ENCODE results near the gene IGSF6.

DNA sequence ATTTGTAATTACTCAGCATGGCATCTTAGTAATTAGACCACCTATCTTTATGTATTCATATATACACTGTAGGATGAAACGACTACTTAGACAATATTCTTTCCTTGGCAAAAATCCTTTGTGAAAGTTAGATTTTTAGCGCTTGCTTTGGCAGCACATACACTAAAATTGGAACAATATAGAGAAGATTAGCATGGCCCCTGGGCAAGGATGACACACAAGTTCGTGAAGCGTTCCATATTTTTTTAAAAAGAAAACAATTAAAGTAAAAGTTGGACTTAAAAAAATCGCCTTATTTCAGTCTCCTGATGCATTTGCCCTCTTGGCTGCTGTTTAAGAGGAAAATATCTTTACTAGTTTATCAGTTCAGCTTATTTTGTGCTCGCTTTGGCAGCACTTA lies 10.5 kb downstream of the IGSF6 start:
- TF ChIP-seq HCFC1 (IDR thresholded peaks at IDR 0.05; ENCODE audit: low read depth, low read length): no peak
- no peak for TF ChIP-seq ZBTB17 (CRISPR knock-in tag; IDR thresholded peaks at IDR 0.05)
- TF ChIP-seq, protein P1, sequence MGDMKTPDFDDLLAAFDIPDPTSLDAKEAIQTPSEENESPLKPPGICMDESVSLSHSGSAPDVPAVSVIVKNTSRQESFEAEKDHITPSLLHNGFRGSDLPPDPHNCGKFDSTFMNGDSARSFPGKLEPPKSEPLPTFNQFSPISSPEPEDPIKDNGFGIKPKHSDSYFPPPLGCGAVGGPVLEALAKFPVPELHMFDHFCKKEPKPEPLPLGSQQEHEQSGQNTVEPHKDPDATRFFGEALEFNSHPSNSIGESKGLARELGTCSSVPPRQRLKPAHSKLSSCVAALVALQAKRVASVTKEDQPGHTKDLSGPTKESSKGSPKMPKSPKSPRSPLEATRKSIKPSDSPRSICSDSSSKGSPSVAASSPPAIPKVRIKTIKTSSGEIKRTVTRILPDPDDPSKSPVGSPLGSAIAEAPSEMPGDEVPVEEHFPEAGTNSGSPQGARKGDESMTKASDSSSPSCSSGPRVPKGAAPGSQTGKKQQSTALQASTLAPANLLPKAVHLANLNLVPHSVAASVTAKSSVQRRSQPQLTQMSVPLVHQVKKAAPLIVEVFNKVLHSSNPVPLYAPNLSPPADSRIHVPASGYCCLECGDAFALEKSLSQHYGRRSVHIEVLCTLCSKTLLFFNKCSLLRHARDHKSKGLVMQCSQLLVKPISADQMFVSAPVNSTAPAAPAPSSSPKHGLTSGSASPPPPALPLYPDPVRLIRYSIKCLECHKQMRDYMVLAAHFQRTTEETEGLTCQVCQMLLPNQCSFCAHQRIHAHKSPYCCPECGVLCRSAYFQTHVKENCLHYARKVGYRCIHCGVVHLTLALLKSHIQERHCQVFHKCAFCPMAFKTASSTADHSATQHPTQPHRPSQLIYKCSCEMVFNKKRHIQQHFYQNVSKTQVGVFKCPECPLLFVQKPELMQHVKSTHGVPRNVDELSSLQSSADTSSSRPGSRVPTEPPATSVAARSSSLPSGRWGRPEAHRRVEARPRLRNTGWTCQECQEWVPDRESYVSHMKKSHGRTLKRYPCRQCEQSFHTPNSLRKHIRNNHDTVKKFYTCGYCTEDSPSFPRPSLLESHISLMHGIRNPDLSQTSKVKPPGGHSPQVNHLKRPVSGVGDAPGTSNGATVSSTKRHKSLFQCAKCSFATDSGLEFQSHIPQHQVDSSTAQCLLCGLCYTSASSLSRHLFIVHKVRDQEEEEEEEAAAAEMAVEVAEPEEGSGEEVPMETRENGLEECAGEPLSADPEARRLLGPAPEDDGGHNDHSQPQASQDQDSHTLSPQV (IDR thresholded peaks at IDR 0.05): no peak
- TF ChIP-seq, protein P2, sequence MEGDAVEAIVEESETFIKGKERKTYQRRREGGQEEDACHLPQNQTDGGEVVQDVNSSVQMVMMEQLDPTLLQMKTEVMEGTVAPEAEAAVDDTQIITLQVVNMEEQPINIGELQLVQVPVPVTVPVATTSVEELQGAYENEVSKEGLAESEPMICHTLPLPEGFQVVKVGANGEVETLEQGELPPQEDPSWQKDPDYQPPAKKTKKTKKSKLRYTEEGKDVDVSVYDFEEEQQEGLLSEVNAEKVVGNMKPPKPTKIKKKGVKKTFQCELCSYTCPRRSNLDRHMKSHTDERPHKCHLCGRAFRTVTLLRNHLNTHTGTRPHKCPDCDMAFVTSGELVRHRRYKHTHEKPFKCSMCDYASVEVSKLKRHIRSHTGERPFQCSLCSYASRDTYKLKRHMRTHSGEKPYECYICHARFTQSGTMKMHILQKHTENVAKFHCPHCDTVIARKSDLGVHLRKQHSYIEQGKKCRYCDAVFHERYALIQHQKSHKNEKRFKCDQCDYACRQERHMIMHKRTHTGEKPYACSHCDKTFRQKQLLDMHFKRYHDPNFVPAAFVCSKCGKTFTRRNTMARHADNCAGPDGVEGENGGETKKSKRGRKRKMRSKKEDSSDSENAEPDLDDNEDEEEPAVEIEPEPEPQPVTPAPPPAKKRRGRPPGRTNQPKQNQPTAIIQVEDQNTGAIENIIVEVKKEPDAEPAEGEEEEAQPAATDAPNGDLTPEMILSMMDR (IDR thresholded peaks at IDR 0.05 in 2 of 3, conservative IDR thresholded peaks at IDR 0.05 in 1 of 3; ENCODE audit: insufficient read depth in 2 of 3, low read depth in 1 of 3, low read length in 3 of 3): no peak
- TF ChIP-seq, protein P3, sequence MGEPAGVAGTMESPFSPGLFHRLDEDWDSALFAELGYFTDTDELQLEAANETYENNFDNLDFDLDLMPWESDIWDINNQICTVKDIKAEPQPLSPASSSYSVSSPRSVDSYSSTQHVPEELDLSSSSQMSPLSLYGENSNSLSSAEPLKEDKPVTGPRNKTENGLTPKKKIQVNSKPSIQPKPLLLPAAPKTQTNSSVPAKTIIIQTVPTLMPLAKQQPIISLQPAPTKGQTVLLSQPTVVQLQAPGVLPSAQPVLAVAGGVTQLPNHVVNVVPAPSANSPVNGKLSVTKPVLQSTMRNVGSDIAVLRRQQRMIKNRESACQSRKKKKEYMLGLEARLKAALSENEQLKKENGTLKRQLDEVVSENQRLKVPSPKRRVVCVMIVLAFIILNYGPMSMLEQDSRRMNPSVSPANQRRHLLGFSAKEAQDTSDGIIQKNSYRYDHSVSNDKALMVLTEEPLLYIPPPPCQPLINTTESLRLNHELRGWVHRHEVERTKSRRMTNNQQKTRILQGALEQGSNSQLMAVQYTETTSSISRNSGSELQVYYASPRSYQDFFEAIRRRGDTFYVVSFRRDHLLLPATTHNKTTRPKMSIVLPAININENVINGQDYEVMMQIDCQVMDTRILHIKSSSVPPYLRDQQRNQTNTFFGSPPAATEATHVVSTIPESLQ (CRISPR knock-in tag; IDR thresholded peaks at IDR 0.05): no peak
- no peak for TF ChIP-seq SMC3 (conservative IDR thresholded peaks at IDR 0.05; ENCODE audit: insufficient read depth, low read depth, low read length)
- TF ChIP-seq TCF7 (IDR thresholded peaks at IDR 0.05; ENCODE audit: borderline replicate concordance): no peak
- TF ChIP-seq ZBTB8A (IDR thresholded peaks at IDR 0.05; ENCODE audit: partially characterized antibody): no peak
- no peak for TF ChIP-seq EZH2 (IDR thresholded peaks at IDR 0.05; ENCODE audit: borderline replicate concordance, low read depth, low read length)
- TF ChIP-seq ZFP1 (CRISPR knock-in tag; IDR thresholded peaks at IDR 0.05): no peak
- no peak for TF ChIP-seq NFRKB (IDR thresholded peaks at IDR 0.05; ENCODE audit: low read depth)
- TF ChIP-seq SIN3A (IDR thresholded peaks at IDR 0.05; ENCODE audit: borderline replicate concordance in 2 of 2, control insufficient read depth in 1 of 2, low read depth in 2 of 2, low read length in 2 of 2): no peak
